HUDEP-2 (cell line): Measurements from ENCODE around the gene B3GNT8.
A peak's percentile ranks its signal among the peaks of the same experiment; 100 is the strongest.
"Not testable (repeated sequence)": the region's sequence is repeated elsewhere in the genome, so short reads cannot be mapped to it uniquely, and the experiment has no call there.

Experiments used
- DNase-seq, 76 experiments: peaks; one replicate each; lab custom pipeline; 2025; ENCODE audit not compliant: unreplicated experiment in 76 of 76; lab: John Stamatoyannopoulos, UW

Gene B3GNT8

GRCh38 chr19:41426952-41427646 lies at the start of gene B3GNT8:
Gene B3GNT8 (minus strand): TSS chr19:41427374. CDS start chr19:41426778, 596 bp downstream.
- DNase-seq, result peak in 70 of 76 experiments; percentile 8 to 93 (median 76)

GRCh38 chr19:41476583-41476982 lies 49.4 kb upstream of the B3GNT8 start:
- no peak for DNase-seq

- not testable (repeated sequence) for DNase-seq
These were observed 36.4 kb upstream of the B3GNT8 start for GRCh38 chr19:41463257-41464256.

- DNase-seq, result no peak
These were observed 35.3 kb upstream of the B3GNT8 start for GRCh38 chr19:41462497-41462896.

- DNase-seq, result peak in 2 of 76 experiments; percentile 3 to 19
These were observed 30.1 kb upstream of the B3GNT8 start for GRCh38 chr19:41457241-41457640.

GRCh38 chr19:41456342-41456918 lies 29.3 kb upstream of the B3GNT8 start:
- DNase-seq, result no peak

- no peak for DNase-seq
These were observed 28.8 kb upstream of the B3GNT8 start for GRCh38 chr19:41455936-41456335.

- DNase-seq, result no peak
These were observed 25.6 kb upstream of the B3GNT8 start for GRCh38 chr19:41452584-41453275.

- DNase-seq, result no peak
These were observed 22.6 kb upstream of the B3GNT8 start for GRCh38 chr19:41449865-41450178.

- peak in 63 of 76 experiments; percentile 9 to 81 (median 52) for DNase-seq
These were observed 22.1 kb upstream of the B3GNT8 start for GRCh38 chr19:41449079-41449864.

- DNase-seq, result no peak
These were observed 20.7 kb upstream of the B3GNT8 start for GRCh38 chr19:41447732-41448332.

GRCh38 chr19:41445575-41445974 lies 18.4 kb upstream of the B3GNT8 start:
- no peak for DNase-seq

GRCh38 chr19:41443813-41444455 lies 16.8 kb upstream of the B3GNT8 start:
- no peak for DNase-seq

GRCh38 chr19:41442473-41443355 lies 15.5 kb upstream of the B3GNT8 start, which contains the start of gene ERICH4:
Gene ERICH4 (plus strand): TSS chr19:41443156. CDS start chr19:41443170, 14 bp downstream.
- DNase-seq, result no peak

GRCh38 chr19:41441321-41441945 lies 14.3 kb upstream of the B3GNT8 start:
- no peak for DNase-seq

GRCh38 chr19:41439441-41440222 lies 12.5 kb upstream of the B3GNT8 start, which contains the start of gene DMAC2:
Gene DMAC2 (minus strand): TSS chr19:41439912. CDS start chr19:41439899, 13 bp downstream.
- peak; percentile 64 to 98 (median 96) for DNase-seq
